ENCODE results near the gene NID1.

DNA sequence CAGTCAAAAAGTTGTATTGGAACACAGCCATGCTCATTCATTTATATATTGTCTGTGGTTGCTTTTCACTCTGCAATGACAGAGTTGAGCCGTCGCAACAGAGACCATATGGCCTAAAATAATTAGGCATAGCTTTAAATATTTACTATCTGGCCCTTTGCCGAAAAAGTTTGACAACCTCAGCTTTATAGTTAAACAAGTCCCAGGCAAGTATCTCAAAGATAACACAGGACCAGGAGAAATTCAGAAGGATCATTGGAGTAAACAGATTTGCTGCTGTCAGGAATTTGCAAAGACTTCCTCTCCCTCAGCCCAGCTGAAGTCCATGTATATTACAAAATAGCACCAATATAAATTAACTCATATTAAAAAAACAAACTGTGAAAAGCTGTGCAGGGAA, 34.4 kb downstream of the NID1 start:
- TF ChIP-seq, protein P1, sequence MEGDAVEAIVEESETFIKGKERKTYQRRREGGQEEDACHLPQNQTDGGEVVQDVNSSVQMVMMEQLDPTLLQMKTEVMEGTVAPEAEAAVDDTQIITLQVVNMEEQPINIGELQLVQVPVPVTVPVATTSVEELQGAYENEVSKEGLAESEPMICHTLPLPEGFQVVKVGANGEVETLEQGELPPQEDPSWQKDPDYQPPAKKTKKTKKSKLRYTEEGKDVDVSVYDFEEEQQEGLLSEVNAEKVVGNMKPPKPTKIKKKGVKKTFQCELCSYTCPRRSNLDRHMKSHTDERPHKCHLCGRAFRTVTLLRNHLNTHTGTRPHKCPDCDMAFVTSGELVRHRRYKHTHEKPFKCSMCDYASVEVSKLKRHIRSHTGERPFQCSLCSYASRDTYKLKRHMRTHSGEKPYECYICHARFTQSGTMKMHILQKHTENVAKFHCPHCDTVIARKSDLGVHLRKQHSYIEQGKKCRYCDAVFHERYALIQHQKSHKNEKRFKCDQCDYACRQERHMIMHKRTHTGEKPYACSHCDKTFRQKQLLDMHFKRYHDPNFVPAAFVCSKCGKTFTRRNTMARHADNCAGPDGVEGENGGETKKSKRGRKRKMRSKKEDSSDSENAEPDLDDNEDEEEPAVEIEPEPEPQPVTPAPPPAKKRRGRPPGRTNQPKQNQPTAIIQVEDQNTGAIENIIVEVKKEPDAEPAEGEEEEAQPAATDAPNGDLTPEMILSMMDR (conservative IDR thresholded peaks at IDR 0.05) = no peak
- TF ChIP-seq ZFX (IDR thresholded peaks at IDR 0.05) = no peak

Data from C4-2B (cell line).